NOMO-1 treated with dmso at 0.1 percent for 144 hours (cell line): ENCODE measurements around the gene OR2AG2.
A peak's percentile ranks its signal among the peaks of the same experiment; 100 is the strongest.
"Not testable (repeated sequence)": the region's sequence is repeated elsewhere in the genome, so short reads cannot be mapped to it uniquely, and the experiment has no call there.

Experiments used
- DNase-seq: peaks from one replicate; lab custom pipeline; 2025; ENCODE audit not compliant: unreplicated experiment; lab: John Stamatoyannopoulos, UW

The OR2AG2 gene, protein sequence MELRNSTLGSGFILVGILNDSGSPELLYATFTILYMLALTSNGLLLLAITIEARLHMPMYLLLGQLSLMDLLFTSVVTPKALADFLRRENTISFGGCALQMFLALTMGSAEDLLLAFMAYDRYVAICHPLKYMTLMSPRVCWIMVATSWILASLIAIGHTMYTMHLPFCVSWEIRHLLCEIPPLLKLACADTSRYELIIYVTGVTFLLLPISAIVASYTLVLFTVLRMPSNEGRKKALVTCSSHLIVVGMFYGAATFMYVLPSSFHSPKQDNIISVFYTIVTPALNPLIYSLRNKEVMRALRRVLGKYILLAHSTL

DNA sequence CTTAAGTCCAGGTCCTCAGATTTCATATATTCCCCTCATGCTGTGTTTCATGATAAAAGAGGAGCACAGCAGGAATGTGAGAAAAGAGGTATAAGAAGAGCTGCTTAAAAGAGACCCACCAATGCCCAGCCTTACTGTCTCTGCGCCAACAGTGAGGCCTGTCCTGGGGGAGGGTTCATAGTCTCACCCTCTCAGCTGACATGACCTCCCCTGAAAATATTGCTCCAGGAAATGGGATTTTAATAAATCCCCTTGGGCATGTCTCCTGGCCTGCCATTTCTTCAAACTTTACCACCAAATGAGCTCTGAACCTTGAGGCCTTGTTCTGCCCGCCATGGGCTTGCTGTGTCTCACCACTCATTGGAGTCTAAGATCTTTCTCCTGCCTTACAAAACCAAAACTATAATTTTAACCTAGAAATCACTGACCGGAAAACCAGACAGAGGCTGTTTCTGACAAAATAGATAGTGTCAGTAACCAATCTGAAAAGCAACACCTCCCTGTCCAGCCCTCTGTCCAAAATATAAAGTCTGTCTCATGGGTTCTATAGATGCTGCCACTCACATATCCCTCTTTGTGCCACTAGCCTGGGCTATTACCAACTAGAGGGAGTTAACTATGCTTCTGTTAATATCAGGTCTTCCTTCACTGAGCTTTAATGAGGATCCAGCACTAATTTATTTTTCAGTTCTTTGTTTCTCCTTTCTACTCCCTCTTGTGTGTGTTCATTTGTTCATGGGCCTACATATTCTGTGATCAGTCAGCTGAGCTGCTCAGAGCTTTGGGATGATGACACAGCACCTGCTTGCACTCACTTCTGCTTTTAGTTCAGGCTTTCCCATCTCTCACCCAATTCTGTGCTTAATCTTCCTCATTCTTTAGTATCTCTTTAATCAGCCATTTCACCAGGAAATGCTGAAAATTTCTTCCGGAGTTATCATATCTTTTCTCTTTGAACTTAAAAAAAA is at the start of gene OR2AG2:
Gene OR2AG2 (minus strand): TSS at position 51 of the 968 bp plus-strand sequence. CDS start 3,019 bp downstream, outside the sequence.
- DNase-seq, result peak; percentile 76

DNA sequence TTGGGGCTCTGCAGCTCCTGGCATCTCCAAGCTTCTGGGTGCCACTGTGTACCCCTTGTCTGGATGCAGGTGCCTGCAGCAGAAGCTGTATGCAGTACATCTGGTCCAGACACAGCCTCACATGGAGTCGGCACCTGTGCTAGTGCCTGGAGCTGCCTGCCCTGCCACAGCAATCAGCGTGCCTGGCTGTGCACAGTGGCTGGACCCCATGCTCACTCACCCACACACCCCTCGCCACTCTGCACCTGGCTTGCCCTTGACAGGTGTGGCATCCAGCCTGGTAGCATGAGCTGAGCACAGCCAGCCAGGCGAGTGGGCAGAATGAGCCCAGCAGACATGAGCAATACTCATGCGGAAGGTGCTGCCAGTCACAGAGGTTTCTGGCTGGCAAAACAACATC is 47.2 kb upstream of the OR2AG2 start:
- DNase-seq, result no peak

DNA sequence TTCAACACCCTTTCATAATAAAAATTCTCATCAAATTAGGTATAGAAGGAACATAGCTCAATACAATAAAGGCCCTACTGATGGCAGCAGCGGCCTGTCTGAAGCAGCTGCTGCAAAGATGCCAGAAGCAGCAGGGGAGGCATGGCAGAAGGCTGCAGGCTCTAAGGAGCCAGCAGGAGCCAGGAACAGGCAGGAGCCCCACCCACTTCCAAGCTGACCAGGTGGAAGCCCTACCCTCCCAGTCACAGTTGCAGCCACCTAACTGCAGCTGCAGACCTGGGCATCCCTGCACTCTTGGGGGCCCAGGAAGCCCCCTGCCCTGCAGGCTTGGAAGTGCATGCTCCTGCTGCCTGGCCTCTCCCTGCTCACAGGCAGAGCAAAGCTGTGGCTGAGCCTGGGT is 45.9 kb upstream of the OR2AG2 start:
- DNase-seq, result no peak

DNA sequence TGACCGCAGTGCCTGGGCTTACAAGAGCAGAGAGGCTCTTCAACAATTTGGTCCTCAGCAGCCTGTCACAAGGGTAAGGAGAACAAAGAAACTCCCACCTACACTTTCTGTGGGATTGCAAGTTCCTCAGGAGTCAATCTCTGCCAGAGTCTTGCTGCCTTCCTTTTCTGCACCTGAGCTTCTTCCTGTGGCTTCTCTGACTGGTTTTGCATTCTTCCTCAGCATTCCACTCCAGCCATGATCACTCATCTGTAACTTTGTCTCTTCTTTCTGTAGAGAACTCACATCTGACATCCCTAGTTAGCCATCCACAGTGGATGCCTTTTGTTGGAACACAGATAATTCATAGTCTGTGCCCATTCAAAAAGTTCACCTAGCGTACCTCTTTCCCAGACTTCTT is 41.9 kb upstream of the OR2AG2 start:
- no peak for DNase-seq

DNA sequence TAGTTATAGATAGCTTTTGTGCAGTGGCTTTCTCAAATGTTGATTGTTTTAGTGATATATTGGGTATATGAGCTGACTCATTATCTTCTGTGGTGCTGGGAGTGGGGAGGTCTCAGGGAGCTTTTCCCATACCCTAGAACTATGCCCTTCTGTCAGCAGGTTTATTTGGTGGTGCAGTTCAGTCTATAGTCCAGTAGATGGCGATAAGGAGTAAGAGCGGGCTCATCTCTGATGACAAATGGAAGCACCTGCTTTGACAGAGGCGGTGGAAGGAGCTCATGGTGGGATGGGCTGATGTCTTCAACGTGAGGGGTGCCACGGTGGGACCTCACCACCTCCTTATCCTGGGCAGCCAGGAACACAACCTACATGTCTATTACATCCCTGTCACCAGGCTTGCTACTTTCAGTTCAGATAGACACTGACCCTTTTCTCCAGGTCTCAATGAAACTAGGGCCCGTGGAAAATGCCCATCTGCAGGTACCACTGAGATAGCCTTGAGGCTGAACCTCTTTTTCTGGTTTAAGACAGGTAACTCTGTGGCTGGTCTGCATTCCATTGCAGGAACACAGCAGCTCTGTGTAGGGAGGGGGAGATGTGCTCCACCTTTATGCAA is 40.7 kb upstream of the OR2AG2 start:
- peak; percentile 2 for DNase-seq

DNA sequence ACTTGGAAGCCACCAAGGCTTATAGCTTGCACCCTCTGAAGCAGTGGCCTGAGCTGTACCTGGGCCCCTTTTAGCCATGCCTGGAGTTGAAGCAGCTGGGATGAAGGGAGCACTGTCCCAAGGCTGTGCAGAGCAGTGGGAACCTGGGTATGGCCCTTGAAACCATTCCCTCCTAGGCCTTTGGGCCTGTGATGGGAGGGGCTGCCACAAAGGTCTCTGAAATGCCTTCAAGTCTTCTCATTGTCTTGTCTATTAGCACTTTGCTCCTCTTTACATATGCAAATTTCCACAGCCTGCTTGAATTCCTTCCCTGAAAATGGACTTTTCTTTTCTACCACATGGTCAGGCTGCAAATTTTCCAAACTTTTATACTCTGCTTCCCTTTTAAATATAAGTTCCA is 29.3 kb upstream of the OR2AG2 start:
- DNase-seq, result not testable (repeated sequence)

DNA sequence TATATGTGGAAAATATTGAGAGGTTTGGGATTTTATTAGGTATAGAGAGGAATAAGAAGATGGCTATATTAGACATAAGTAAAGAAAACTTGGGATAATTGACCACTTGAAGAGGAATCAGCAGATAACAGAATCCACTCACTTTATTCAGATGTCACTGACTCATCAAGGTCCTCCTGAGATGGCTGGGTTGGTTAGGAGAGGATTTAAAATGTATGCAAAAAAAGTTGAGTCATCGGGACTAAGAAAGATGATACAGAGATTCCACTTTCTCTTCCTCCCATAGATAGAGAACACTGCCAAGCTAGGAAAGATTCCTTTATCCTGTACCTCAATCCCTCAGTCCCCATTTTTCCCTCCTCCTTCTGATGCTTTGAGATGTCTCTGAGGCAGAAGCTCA is 27.6 kb upstream of the OR2AG2 start, which contains the start of gene OR6A2:
Gene OR6A2 (minus strand): TSS at position 288 of the 400 bp plus-strand sequence. CDS start 3,981 bp downstream, outside the sequence.
- no peak for DNase-seq

DNA sequence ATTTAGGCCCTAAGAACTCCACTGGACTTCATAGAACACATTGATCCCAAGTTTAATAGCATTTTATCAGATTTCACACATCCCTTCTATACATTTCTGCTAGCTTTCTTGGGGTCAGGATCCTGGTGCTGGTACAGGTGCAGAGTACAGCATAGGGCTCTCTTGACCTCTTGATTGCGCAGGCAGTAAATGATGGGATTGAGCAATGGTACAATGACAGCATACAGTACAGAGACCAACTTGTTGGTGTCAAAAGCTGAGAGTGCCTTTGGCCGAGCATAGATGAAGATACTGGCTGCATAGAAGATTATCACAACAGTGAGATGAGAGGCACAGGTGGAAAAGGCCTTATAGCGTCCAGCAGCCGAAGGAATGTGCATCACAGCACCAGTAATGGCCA is 22.9 kb upstream of the OR2AG2 start:
- DNase-seq, result no peak

DNA sequence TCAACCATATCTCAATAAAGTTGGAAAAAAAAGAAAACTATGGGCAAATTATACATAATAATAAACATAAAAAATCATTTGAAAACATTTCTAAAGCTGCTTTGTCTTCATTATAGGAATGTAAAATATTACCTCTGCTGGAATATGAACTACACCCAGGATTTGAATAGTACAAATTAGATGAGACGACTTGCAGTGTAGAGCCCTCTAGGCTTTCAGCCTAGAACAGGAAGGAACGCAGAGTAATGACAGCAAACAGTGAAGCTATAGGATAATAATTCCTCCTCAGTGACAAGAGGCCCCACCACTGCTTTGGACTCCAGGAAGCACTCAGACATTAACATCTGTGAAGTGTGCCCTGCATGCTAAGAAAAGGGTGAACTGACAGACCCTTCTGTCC is 18.8 kb upstream of the OR2AG2 start:
- DNase-seq, result no peak

DNA sequence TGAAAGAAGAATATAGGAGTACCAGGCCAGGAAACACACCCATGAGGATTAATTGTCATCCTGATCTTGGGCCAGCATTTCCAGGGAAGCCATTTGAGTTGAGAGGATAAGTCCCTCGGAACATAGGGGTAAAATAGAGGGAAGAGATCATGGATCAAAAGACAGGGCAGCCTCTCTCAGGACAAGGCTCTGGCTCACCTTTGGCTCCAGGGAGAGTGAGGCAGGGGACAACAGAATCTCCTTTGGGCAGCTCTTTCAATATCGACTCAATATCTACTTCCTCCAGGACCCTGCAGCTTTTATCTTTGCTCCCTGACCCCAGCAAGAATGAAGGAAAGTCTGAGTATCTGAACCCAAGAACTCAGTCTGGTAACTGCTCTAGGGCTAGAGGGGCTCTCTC is 10.9 kb upstream of the OR2AG2 start, which contains the start of gene OR2AG1:
Gene OR2AG1 (plus strand): TSS at position 301 of the 400 bp plus-strand sequence. CDS start 2,018 bp downstream, outside the sequence.
- no peak for DNase-seq

DNA sequence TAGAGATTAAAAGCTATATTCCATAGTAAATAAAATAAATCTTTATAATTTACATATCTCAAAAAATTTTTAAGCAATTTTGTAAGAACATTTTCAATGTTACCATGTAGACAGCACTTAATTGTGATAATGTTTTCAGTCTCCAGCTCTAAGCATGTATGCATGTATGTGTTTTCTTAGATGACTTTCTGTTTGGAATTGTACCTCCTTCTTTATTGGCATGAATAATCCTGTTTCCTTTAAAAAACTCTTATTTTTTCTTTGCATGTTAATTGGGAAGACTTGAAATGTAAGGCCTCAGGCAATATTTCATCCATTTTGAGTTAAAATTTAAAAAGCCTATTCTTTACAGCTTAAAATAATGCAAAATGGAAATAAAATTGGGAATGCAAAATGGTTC is 9.1 kb upstream of the OR2AG2 start:
- DNase-seq, result no peak

DNA sequence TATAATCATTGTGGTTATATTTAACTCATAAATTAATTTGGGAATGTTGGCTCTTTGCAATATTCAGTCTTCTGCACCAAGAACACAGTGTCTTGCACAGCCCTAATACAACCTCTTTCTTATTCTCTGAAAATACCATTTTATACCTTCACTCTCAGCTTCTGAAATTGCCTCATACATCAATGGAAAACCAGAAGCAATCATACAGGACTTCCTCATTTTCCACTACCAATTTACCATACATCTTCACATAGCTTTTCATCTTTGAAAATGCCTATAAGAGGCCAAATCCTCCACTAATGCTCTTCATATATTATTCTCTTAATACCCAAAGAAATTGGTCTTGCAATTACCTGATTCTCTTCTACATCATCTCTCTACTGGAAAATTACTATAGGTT is 6.7 kb upstream of the OR2AG2 start:
- DNase-seq, result no peak

DNA sequence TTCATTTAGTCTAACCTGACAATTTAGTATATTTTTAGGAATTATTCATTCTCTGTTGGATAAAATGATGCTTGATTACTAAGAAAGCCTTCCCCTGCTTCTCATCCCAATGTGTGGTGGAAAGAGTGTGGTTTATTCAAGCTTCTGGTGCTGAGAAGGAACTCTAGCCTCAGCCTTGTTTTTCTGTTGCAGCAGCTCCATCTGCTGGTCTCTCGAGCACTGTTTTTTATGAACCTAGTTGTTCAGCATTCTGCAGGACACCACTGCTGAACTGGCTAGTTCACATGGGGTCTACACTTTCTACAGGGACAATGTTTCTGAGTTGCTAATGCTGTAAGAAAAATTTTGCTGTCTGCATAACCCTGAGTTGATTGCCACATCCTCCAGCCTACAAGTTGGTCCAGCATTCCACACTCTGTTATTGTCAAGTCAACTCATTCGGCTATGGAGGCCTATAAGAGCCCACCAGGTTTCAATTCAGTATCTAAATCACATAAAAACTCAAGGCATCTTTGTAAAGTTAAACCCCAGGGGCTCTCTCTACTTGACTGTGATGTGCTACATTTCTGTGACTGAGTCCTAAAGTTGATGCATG is 14.3 kb downstream of the OR2AG2 start:
- no peak for DNase-seq

DNA sequence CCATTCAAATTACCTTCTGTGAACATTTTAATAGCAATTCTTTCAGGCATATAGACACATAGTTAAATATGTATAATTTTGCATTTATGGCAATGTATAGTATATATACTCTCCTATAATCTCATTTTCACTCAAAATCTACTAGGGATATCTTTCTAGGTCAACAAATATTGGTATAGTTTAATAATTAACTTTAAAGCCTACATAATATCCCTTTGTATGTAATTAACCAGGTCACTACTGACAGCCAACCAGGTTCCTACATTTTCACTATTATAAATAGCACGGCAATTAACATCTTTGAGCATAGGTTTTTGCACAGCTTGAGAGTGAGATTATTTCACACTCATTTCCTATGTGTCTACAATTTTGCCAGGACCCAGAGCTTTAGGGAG is 15.8 kb downstream of the OR2AG2 start:
- DNase-seq, result no peak

DNA sequence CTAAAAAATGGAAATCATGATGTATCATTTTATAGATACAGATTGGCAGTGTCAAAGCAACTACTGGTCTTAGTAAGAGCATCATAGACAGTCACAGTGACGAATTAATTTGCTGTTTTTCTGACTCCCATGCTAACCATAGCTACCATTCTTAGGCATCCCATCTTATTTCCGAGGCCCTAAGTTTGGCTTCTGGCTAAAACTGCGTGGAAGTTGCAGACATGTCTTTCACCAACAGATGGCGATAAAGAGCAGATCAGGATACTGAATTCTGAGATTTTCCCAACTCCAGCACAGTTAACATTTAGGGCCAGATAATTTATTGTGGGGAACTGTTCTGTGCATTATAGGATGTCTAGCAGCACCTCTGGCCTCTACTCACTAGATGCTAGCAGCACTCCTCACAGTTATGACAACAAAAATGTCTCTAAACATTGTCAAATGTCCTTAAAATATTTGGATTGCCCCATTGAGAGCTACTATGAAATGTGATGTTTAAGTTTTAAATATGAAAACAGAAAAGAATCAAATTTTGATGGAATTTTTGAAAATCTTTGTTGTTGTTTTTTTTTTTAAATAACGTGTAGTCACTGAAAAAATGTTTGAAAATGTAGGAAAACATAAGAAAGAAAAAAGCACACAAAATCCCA is 16.3 kb downstream of the OR2AG2 start:
- no peak for DNase-seq

DNA sequence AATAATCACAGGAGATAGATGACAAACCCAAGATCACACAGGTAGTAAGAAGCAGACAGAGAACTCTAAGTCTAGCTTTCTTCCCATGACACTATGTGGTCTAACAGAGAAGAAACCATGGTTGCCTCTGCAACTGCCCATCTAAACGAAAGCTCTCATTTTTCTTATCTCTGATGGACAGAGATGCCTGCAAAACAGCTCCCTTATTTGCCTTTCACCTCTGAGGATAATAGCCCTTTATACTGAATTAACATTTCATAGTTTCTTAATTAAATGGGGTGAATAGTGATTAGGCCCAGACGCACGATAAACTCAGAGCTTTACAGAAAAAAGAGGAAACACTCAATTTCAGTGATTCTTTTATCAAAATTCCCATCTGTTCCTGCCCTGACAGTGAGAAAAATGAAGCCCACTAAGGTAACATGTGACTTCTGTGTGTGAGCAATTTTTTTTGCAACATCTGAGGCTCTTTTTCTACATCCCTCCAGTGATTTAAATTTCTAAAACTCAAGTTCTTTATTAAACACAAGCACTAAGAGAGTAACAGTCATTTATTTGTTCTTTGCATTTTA is 24.6 kb downstream of the OR2AG2 start:
- DNase-seq, result no peak

DNA sequence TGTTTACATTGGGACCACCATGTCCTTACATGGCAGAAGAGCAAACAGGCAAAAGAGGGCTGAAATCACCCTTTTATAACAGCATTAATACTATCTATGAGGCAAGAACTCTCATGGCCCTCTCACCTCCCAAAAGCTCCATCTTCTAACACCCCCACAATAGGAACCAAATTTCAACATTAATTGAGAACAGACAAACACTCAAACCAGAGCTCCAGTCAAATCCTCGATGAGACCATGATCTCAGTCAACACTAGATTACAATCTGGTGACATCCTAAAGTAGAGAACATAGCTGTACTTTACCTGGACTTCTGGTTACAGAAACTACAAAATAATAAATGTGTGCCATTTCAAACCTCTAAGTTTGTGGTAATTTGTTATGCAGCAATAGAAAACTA is 25.1 kb downstream of the OR2AG2 start:
- DNase-seq, result no peak

DNA sequence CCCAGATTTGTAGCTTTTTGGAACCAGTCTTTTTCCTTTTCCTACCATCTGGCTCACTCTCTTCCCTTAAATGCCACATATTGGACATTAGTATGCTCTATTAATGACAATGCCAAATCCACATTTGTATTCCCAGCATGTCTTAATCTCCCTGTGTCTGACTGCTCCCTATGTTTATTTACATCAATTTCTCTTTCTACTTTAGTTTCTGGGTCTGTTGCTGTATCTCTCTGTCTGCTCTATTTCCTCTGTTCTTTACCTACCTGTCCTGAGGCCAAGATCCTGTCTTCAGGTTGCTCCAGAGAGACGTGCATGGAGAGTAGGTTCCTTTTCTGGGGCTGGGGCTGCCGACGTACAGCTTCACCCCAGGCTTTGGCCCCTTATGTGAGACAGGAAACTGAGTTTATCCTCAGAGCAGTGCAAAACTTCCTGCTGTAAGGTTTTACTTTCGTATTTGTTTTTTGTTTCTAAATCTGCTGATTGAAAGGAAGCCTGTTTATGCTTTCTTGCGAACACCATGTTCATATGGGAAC is 25.6 kb downstream of the OR2AG2 start:
- no peak for DNase-seq

DNA sequence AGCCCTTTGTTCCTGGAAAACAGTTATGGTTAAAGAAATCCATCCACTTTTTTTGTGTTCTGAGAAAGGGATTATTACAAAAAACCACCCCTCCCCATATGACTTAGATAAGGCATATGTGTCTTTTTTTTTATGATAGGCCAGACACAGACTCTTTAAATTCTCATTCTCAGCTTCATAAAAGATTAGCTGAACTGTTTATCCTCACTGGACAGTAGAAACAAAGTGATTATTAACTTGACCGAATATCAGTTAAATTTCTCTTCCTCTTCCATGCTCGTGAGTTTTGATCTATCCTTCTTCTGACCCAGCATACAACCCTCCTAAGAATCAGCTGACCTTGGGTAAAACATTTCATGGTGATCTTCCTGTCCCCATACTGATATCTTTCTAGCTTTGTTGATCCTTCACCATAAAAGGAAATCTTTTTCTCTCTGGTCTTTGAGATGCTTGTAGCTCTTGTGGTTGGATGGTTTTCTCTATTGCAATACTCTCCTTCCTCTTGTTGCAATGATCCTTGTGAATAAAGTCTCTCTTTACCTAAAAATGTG is 26.2 kb downstream of the OR2AG2 start:
- DNase-seq, result no peak

DNA sequence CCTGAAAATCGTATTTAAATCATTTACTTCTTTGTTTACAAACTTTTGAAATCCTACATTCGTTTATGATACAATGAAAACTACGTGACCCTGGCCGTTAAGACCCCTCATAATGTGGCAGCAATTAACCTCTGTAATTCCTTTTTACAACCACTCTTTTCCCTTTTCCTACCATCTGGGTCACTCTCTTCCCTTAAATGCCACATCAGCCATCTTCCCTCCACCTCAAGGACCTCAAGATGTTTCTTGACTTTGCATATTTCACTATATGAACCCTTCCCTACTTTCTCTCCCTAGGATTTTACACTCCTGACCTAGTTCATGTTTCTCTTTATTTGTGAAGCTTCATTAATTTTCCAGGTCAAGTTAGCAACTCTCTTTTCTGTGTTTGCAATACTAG is 26.8 kb downstream of the OR2AG2 start:
- DNase-seq, result no peak
